ENCODE measurements around the gene ONECUT1. TPM values are rescaled to one million over a fixed set of nuclear protein-coding genes. Genes with fewer than 3 reads are reported as not detected.

The ONECUT1 gene
- total and polyA plus RNA-seq, 2 of the 8 experiments (the other 6 are each of a cell fraction or from before 2014, with no cell fraction given), result 0.65 to 6.4 TPM

- TF ChIP-seq, protein P1, sequence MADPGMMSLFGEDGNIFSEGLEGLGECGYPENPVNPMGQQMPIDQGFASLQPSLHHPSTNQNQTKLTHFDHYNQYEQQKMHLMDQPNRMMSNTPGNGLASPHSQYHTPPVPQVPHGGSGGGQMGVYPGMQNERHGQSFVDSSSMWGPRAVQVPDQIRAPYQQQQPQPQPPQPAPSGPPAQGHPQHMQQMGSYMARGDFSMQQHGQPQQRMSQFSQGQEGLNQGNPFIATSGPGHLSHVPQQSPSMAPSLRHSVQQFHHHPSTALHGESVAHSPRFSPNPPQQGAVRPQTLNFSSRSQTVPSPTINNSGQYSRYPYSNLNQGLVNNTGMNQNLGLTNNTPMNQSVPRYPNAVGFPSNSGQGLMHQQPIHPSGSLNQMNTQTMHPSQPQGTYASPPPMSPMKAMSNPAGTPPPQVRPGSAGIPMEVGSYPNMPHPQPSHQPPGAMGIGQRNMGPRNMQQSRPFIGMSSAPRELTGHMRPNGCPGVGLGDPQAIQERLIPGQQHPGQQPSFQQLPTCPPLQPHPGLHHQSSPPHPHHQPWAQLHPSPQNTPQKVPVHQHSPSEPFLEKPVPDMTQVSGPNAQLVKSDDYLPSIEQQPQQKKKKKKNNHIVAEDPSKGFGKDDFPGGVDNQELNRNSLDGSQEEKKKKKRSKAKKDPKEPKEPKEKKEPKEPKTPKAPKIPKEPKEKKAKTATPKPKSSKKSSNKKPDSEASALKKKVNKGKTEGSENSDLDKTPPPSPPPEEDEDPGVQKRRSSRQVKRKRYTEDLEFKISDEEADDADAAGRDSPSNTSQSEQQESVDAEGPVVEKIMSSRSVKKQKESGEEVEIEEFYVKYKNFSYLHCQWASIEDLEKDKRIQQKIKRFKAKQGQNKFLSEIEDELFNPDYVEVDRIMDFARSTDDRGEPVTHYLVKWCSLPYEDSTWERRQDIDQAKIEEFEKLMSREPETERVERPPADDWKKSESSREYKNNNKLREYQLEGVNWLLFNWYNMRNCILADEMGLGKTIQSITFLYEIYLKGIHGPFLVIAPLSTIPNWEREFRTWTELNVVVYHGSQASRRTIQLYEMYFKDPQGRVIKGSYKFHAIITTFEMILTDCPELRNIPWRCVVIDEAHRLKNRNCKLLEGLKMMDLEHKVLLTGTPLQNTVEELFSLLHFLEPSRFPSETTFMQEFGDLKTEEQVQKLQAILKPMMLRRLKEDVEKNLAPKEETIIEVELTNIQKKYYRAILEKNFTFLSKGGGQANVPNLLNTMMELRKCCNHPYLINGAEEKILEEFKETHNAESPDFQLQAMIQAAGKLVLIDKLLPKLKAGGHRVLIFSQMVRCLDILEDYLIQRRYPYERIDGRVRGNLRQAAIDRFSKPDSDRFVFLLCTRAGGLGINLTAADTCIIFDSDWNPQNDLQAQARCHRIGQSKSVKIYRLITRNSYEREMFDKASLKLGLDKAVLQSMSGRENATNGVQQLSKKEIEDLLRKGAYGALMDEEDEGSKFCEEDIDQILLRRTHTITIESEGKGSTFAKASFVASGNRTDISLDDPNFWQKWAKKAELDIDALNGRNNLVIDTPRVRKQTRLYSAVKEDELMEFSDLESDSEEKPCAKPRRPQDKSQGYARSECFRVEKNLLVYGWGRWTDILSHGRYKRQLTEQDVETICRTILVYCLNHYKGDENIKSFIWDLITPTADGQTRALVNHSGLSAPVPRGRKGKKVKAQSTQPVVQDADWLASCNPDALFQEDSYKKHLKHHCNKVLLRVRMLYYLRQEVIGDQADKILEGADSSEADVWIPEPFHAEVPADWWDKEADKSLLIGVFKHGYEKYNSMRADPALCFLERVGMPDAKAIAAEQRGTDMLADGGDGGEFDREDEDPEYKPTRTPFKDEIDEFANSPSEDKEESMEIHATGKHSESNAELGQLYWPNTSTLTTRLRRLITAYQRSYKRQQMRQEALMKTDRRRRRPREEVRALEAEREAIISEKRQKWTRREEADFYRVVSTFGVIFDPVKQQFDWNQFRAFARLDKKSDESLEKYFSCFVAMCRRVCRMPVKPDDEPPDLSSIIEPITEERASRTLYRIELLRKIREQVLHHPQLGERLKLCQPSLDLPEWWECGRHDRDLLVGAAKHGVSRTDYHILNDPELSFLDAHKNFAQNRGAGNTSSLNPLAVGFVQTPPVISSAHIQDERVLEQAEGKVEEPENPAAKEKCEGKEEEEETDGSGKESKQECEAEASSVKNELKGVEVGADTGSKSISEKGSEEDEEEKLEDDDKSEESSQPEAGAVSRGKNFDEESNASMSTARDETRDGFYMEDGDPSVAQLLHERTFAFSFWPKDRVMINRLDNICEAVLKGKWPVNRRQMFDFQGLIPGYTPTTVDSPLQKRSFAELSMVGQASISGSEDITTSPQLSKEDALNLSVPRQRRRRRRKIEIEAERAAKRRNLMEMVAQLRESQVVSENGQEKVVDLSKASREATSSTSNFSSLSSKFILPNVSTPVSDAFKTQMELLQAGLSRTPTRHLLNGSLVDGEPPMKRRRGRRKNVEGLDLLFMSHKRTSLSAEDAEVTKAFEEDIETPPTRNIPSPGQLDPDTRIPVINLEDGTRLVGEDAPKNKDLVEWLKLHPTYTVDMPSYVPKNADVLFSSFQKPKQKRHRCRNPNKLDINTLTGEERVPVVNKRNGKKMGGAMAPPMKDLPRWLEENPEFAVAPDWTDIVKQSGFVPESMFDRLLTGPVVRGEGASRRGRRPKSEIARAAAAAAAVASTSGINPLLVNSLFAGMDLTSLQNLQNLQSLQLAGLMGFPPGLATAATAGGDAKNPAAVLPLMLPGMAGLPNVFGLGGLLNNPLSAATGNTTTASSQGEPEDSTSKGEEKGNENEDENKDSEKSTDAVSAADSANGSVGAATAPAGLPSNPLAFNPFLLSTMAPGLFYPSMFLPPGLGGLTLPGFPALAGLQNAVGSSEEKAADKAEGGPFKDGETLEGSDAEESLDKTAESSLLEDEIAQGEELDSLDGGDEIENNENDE (IDR thresholded peaks at IDR 0.05; ENCODE audit: insufficient replicate concordance, low read length), result no peak
- TF ChIP-seq POLR2A (IDR thresholded peaks at IDR 0.05; ENCODE audit: control extremely low read depth in 1 of 2, low read depth in 2 of 2, low read length in 2 of 2), result no peak
- no peak for TF ChIP-seq CEBPB (IDR thresholded peaks at IDR 0.05; ENCODE audit: low read depth, low read length)
- TF ChIP-seq EP300 (IDR thresholded peaks at IDR 0.05; ENCODE audit: borderline replicate concordance in 1 of 2, low read depth in 2 of 2, low read length in 2 of 2), result no peak
- no peak for TF ChIP-seq TEAD4 (IDR thresholded peaks at IDR 0.05; ENCODE audit: low read depth, low read length)
- no peak for TF ChIP-seq CBX8 (IDR thresholded peaks at IDR 0.05; ENCODE audit: borderline replicate concordance, low read depth, low read length)
- no peak for TF ChIP-seq RNF2 (IDR thresholded peaks at IDR 0.05; ENCODE audit: borderline replicate concordance, low read depth, low read length, missing control alignments, poor library complexity, severe bottlenecking)
- no peak for TF ChIP-seq YY1 (IDR thresholded peaks at IDR 0.05; ENCODE audit: low read depth, low read length)
Observed at GRCh38 chr15:52772766-52773165, 17.4 kb downstream of the ONECUT1 start (continued).
